AG04449 (cell line): ENCODE data around the gene ADAMTS10.

Experiments used
- CTCF ChIA-PET: fragments of 350-600 bp; formaldehyde crosslinking; extraction: SDS; loops from one replicate; lab custom pipeline; 2021; ENCODE audit warnings: antibody characterized with exemption; lab: Yijun Ruan, JAX
- POLR2A ChIA-PET: fragments of 400-600, 350-600 bp; formaldehyde crosslinking; extraction: SDS; loops from one replicate; lab custom pipeline; 2020; ENCODE audit warnings: antibody characterized with exemption, inconsistent platforms; lab: Yijun Ruan, JAX
- DNase-seq: peaks from one replicate; pipeline ENCODE4 v3.0.0-alpha.2; 2010; ENCODE audit warnings: low read depth, low spot score
- H3K4me3 ChIP-seq: 2 replicates; pipeline ENCODE4 v1.5.1; 2011; ENCODE audit warnings: low read depth, mild to moderate bottlenecking, control low read depth, low read length
- TF ChIP-seq, protein P1 (sequence below): IDR thresholded peaks from one replicate; pipeline ENCODE4 v1.5.1; 2011; ENCODE audit warnings: mild to moderate bottlenecking, moderate library complexity, low read length, control low read depth, inconsistent platforms; ENCODE audit not compliant: insufficient read depth; ENCODE audit errors: missing control alignments

The ADAMTS10 gene

DNA sequence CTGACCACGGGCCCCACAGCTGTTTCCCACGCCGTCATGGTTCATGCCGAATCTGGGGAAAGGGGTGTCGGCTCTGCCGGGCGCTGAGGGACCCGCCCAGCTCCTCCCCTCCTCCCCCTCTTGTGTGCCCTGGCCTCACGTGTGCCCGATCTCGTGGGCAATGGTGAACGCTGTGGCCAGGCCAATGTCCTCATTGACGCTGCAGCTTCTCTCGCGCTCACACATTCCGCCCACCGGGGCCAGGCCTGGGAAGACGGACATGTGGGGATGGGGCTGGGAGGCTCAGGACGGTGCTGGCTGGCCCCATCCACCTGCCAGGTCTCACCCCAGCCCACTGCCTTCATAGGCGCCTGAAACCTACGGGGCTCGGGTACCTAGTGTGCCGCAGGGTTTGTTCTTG lies 14.3 kb downstream of the ADAMTS10 start:
- DNase-seq = no peak
- H3K4me3 ChIP-seq = no peak overlapping the region
- TF ChIP-seq, protein P1, sequence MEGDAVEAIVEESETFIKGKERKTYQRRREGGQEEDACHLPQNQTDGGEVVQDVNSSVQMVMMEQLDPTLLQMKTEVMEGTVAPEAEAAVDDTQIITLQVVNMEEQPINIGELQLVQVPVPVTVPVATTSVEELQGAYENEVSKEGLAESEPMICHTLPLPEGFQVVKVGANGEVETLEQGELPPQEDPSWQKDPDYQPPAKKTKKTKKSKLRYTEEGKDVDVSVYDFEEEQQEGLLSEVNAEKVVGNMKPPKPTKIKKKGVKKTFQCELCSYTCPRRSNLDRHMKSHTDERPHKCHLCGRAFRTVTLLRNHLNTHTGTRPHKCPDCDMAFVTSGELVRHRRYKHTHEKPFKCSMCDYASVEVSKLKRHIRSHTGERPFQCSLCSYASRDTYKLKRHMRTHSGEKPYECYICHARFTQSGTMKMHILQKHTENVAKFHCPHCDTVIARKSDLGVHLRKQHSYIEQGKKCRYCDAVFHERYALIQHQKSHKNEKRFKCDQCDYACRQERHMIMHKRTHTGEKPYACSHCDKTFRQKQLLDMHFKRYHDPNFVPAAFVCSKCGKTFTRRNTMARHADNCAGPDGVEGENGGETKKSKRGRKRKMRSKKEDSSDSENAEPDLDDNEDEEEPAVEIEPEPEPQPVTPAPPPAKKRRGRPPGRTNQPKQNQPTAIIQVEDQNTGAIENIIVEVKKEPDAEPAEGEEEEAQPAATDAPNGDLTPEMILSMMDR = no peak
- POLR2A ChIA-PET = interaction anchor here (0.6 kb wide), 1 partner anchor 332 kb away, joined by 4 read pairs; no protein-coding TSS in a partner anchor
- CTCF ChIA-PET = interaction anchor here (1.2 to 8.0 kb wide), 5 partner anchors 9 to 46 kb away, joined by 3 to 145 read pairs (median 7); partner anchors contain the start of gene MYO1F

DNA sequence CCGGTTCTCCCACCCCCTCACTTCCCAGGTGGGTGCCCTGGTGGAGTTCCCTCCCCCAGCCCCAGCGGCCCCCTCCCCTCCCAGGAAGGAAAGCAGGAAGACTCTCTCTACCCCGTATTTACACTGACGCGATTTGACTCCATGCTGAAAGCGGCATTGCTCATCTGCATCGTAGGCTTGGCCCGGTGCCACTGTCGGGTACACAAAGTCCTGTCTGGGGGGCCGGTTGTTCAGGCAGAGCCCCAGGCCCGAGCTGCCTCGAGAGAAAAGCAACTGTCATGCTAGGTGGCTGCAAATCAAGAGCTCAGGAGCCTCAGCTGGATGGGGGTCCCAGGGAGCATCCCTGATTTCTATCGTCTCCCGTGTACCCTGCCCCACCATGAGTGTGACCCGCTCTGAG lies 14.9 kb downstream of the ADAMTS10 start:
- ChIA-PET CTCF (interaction anchor here (1.2 to 8.0 kb wide), 6 partner anchors 10 to 46 kb away, joined by 3 to 145 read pairs (median 6); partner anchors contain the start of gene MYO1F), POLR2A (interaction anchor here (0.6 kb wide), 1 partner anchor 332 kb away, joined by 4 read pairs; no protein-coding TSS in a partner anchor)
- TF ChIP-seq, protein P1 = no peak

DNA sequence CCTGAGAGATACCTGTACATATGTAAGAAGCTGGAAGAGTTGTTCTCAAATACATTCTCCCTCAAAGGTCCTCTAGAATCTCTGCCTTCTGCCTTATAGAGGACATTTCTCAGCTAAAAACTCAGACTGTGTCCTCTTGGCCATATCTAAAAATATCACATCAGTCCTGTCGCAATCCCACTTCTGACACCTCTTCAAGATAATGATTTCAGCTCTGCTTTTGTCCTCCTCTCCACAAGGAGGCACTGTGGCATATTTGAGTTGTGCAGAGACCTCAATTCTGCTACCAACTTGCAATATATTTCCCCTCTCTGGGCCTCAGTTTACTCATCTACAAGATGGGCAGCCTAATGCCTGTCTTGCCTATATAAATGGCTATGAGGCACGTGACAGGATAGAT lies 16.6 kb downstream of the ADAMTS10 start:
- DNase-seq = no peak
- TF ChIP-seq, protein P1 = no peak
- H3K4me3 ChIP-seq = no peak overlapping the region
- CTCF ChIA-PET = interaction anchor here (0.8 to 8.0 kb wide), 7 partner anchors 8 to 48 kb away, joined by 3 to 145 read pairs (median 4); partner anchors contain the start of gene MYO1F
- POLR2A ChIA-PET = no interaction called here

More for the DNA sequence above, 14.9 kb downstream of the ADAMTS10 start:
- no peak for DNase-seq
- H3K4me3 ChIP-seq = no peak overlapping the region

DNA sequence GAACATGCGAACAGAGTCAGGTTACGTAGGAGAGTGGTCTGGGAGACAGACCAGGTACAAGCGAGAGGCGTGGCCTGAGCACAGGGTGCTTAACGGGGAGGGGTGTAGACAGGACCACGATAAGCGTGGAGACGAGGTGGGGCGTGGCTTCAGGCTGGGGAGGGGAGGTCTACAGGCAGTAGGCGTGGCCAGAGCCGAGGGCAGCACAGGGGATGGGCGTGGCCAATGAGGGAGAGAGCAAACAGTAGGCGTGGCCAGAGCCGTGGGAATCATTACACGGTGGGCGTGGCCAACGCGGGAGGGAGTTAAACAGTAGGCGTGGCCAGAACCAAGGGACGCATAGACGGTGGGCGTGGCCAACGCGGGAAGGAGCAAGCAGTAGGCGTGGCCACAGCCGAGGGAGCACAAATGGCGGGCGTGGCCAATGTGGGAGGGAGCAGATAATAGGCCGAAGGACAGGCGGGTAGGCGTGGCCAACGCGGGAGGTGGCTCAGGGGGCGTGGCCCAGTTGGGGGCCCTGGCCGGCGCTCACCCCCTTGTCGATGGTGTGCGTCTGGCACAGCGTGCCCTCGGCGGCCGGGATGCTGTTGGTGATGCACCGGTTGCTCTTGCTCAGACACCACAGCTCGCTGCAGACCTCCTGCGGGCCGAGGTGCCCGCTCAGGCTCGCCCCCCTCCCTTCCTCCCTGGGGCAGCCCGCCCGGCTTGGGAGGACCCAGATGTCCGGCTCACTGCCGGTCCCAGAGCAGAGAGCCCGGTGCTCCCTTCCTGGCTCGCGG lies 18.1 kb downstream of the ADAMTS10 start:
- peak overlapping the region; percentile 51 for H3K4me3 ChIP-seq
- TF ChIP-seq, protein P1 = no peak
- DNase-seq = peak; percentile 61
- ChIA-PET CTCF (interaction anchor here (1.6 to 8.0 kb wide), 6 partner anchors 11 to 49 kb away, joined by 4 to 145 read pairs (median 18); partner anchors contain the start of gene MYO1F), POLR2A (no interaction called here)

DNA sequence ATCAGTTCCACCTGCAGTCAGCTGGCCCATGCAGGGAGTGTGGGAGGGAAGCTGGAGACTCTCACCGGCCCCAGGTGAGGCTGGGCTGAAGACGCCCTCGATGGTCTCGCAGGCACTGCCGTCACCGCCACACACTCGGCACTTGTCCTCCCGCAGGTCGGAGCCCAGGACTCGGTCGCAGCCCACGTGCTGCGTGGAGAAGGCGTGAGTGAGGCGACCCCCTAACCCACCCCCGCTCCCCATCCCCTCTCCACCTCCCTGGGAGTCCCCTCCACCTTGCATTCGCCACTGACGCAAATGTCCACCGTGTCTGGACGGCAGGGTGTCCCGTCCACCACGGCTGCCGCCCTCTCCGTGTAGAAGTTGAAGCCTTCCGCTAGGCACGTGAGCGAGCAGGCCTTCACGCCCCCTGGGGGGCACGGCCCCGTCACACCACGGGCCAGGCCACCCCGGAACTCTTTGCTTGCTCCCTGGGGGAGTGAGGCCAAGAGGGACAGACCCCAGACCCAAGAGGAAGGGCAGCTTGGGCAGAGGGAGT lies 21.3 kb downstream of the ADAMTS10 start:
- H3K4me3 ChIP-seq = no peak overlapping the region
- POLR2A ChIA-PET = no interaction called here
- TF ChIP-seq, protein P1 = no peak
- CTCF ChIA-PET = interaction anchor here (0.8 to 4.5 kb wide), 2 partner anchors 11 to 14 kb away, joined by 3 to 51 read pairs; partner anchors contain the start of gene MYO1F
- DNase-seq = no peak
